GM19035 (cell line): Measurements from ENCODE around the gene C3orf20.
"Not testable (repeated sequence)": the region's sequence is repeated elsewhere in the genome, so short reads cannot be mapped to it uniquely, and the experiment has no call there.

Source experiments
- ATAC-seq: cut with Tn5 transposase; IDR thresholded peaks from one replicate; pipeline ENCODE4 v1.9.1; 2021; ENCODE audit not compliant: unreplicated experiment

Gene C3orf20

DNA sequence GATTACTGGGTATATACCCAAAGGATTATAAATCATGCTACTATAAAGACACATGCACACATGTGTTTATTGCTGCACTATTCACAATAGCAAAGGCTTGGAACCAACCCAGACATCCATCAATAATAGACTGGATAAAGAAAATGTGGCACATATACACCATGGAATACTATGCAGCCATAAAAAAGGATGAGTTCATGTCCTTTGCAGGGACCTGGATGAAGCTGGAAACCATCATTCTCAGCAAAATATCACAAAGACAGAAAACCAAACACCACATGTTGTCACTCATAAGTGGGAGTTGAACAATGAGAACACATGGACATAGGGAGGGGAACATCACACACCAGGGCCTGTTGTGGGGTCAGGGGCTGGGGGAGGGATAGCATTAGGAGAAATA is 78.0 kb downstream of the C3orf20 start:
- ATAC-seq: not testable (repeated sequence)

GRCh38 chr3:14757153-14757700 is 82.3 kb downstream of the C3orf20 start:
- ATAC-seq: no peak

GRCh38 chr3:14758297-14758696 is 83.4 kb downstream of the C3orf20 start:
- no peak for ATAC-seq

DNA sequence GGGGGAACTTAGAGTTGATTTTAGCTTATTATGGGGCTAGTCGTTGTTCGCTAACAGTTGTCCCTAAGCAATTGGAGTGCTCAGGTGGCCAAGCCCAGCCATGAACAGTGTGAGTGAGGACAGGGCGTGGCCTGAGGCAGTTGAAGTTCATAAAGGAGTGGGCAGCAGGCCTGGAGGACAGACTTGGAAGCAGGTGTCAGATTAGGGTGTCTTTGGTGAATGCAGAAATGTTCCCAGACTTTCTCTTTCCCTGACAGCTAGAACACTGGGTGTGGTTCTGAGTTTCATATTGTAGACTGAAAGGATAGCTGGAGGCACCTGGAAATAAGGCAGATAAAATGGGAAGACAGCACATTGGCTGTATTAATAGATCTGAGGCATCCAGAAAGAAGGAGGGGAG is 84.0 kb downstream of the C3orf20 start:
- no peak for ATAC-seq

DNA sequence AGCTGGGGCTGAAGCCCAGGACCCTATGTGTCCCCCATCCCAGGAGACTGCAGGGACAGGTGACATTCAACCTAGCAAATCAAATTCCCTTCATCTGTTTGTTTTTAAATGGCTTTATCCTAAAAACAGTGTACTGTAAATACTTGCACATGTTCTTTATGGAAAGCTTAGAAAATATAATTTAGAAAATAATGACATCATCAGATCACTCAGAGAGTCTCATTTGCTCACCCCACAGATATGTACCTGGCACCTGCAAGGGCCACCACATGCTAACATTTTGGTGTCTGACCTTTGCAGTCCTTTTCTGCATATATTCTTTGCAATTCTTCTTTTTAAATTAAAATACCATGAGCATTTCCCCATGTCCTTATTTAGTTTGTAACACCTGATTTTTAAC is 85.2 kb downstream of the C3orf20 start:
- ATAC-seq: no peak

DNA sequence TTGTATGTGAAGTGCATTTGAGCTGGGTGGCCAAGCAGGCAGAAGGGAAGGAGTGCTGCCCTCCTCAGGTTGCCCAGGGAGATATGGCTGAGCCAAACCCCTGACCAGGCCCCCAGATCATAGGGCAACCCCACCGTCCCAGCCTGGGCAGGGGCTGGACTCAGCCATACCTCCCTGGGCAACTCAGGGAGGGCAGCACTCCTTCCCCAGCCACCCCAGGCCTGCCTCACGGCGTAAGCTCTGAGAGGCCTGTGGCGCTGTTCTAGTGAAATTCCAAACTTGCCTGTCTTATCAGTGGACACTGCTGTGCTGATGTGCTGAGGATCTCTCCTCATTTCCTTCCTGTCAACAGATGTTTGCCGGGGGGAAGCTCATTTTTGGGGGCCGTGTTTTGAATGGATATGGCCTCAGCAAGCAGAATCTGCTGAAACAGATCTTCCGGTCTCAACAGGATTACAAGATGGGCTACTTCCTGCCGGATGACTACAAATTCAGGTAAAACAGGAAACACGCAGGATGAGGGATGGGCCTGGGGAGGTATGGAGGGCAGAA is 86.3 kb downstream of the C3orf20 start:
- ATAC-seq: no peak

- ATAC-seq: no peak
These were observed 86.9 kb downstream of the C3orf20 start for GRCh38 chr3:14761866-14762265.

- no peak for ATAC-seq
These were observed 87.8 kb downstream of the C3orf20 start for GRCh38 chr3:14762701-14763100.

DNA sequence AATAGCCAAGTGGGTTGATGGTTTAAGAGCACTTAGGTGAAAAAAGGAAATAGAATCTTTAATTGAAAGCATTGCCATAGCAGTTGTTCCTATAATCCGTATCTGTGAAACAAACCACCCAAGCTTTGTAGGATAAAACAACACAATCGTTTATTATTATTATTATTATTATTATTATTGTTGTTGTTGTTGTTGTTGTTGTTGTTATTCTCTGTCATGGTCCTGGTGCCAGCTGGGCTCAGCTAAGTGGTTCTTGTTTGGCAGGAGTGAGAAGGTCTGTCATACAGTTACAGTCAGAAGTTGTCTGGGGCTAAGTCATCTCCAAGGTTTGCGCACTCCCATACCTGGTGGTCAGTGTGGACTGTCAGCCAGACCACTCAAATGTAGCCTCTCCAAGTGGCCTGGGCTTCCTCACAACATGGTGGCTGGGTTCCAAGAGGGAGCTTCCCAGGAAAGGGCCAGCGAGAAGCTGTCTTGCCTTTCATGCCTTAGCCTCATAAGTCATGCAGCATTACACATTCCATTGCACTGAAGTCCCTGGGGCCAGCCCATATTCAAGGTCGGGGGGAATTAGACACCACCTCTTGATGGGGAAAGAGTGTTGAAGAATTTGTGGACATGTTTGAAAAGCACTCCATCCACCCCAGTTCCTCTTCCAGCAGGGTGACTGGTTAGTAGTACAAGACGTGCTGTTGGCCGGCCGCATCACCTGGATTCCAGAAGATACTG is 89.6 kb downstream of the C3orf20 start:
- ATAC-seq: no peak

- no peak for ATAC-seq
These were observed 90.1 kb downstream of the C3orf20 start for GRCh38 chr3:14765060-14765400.

- no peak for ATAC-seq
These were observed 90.9 kb downstream of the C3orf20 start for GRCh38 chr3:14765576-14766427.

DNA sequence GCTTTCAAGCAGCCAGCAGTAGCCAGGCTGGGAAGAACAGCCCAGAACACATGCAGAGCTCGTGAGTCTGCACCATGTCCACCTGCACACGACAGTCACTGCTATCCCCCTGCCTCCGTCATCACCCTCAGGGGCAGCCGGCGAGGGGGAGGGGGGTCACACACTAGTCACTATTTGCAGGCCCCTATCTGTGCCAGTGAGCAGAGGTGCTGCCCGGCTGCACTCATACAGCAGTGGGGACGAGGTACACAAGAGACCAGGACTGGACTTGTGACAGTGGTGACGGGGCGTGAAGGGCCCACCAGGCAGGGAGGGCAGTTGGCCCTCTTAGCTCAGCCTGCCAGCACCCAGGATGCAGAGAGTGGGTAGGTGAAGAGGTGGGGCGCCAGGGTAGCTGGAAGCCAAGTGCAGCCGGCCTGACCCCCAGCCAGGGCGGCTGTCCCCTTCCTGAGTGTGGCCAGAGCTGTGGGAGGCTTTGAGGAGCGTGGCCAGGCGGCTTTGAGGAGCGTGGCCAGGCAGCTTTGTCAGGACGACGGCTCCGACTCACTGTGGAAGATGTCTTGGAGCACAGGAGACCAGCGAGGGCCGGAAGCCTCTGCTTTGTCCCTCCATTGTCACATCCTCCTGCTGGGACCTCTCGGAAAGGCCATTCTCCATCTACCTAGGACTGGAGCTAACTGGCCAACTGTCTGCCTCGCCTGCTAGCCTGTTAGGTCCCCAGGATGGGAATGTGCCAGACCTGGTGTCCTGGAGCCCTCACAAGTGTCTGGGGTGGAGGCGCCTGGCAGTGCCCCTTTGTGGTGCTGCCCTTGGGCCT is 91.7 kb downstream of the C3orf20 start:
- ATAC-seq: no peak

DNA sequence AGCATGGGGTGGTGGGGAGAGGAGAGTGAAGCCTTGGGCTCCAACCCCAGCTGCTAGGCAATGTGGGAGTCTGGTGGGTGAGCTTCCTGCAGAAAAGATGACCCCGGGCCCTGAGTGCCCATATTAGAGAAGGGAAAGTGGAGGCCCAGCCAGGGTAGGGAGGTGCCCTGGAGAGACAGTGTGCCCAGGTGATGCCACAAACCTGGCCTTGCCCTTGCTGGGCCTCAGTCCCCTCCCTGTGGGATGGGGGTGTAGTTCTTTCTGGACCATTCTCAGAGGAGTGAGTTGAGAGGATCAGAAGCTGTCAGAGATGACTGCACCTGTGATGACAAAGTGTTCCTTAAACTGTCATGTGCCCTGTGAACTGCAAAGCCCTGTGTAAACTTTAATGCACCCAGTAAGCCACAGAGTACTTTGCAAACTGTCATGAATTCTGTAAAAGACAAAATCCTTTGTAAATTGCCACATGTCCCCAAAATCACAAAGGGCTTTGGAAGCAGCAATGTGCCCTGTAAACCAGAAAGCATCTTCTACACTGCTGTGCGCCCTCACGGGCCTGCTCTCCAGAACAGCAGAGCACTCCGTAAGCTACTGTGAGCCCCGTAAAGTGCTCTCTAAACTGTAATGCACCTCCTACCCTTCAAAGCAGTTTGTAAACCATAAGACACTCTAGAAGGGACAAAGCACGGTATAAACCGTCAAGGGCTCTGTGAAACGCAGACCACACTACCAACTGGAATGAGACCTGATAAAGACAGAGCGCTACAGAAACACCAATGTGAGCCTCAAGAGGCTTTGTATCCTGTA is 92.5 kb downstream of the C3orf20 start:
- no peak for ATAC-seq

GRCh38 chr3:14768182-14768790 is 93.3 kb downstream of the C3orf20 start:
- no peak for ATAC-seq

DNA sequence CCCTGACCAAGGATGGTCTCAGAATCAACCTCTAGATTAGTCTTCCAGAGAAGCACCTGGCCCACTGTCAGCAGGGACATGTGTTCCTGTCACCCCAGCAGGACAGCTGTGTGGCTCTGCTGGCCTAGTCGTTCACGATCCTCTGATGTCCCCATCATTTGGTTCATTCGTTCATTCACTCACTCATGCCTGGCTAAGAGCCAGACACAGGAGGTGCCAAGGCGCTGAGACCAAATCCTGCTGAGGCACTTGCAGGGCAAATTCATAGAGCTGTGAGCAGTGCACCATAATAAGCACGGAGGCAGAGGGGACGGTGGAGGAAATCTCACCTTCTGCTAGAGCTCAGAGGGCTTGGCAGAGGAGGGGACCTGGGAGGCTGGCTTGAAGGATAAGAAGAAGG is 93.9 kb downstream of the C3orf20 start:
- no peak for ATAC-seq

GRCh38 chr3:14769544-14770325 is 94.8 kb downstream of the C3orf20 start:
- no peak for ATAC-seq

GRCh38 chr3:14770591-14770990 is 95.7 kb downstream of the C3orf20 start:
- no peak for ATAC-seq

DNA sequence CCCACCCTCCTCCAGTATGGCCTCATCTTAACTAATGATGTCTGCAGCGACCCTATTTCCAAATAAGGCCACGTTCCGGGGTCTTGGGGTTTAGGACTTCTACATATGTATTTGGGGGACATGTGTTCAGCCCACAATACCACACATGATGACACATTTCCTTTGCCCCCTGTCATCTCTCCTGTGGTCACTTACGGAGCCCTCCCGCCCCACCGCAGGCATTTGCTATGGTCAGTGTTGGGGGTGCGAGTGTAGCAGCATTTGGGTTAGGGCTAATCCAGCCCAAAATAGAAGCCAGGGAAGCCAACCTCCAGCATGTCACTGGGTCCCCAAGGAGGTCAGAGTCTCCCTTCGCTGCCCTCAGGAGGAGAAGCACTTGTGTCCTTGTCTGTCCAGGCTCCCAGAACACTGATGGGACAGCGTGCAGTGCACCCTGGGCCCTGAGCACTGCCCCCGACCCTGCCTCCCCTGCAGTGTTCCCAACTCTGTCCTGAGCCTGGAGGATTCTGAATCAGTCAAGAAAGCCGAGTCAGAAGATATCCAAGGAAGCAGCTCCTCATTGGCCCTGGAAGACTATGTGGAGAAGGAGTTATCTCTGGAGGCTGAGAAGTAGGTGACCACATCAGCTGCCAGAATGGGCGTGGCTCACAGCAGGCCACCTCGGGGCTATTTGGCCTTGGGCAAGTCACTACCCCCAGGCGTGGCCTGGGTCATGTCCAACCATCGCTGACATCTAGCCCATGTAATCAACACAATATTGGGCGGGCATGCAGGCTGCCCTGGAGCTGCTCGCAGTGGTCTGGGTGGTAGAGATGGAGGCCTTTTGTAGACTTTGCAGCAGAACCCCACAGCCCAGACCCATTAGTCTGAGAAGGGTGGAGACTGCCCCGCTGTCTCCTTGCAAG is 96.9 kb downstream of the C3orf20 start:
- no peak for ATAC-seq
